Fibroblast of villous mesenchyme (primary cell): ENCODE data around the gene DLGAP1. TPM values are rescaled to one million over a fixed set of nuclear protein-coding genes. Genes with fewer than 3 reads are reported as not detected.
"Not testable (repeated sequence)": the region's sequence is repeated elsewhere in the genome, so short reads cannot be mapped to it uniquely, and the experiment has no call there.

ENCODE experiments used
- DNase-seq: peaks from one replicate; pipeline ENCODE4 v3.0.0-alpha.2; 2010; ENCODE audit warnings: low read depth
- H3K4me3 ChIP-seq: 2 replicates; pipeline ENCODE4 v1.5.1; 2011; ENCODE audit warnings: low read depth, mild to moderate bottlenecking, low read length
- total RNA-seq: library from RNA; depleted of rRNA; stranded (reverse); fragments of >200 nt; gene quantifications from 2 replicates; pipeline ENCODE4 v1.2.3, GENCODE V29; 2012
- TF ChIP-seq, protein P1 (sequence below): IDR thresholded peaks from 2 replicates; pipeline ENCODE4 v1.5.1; 2012; ENCODE audit warnings: low read depth, mild to moderate bottlenecking, low read length; ENCODE audit not compliant: insufficient read depth

Gene DLGAP1
- total RNA-seq, 1 donor, result 0.86 TPM

DNA sequence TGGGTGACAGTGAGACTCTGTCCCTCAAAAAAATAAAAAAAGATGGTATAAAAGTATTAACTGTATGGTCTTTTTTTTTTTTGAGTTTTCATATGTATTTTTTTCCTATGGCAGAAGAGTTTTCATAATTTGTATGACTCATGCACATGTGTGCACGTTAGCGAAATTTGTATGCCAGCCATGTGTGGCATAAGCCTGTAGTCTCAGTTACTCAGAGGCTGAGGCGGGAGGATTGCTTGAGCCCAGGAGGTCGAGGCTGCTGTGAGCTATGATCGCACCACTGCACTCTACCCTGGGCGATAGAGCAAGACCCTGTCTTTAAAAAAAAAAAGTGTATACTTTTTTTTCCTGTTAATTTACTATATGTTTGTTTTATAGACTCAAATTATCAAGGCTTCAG, 844.3 kb downstream of the DLGAP1 start:
- TF ChIP-seq, protein P1, sequence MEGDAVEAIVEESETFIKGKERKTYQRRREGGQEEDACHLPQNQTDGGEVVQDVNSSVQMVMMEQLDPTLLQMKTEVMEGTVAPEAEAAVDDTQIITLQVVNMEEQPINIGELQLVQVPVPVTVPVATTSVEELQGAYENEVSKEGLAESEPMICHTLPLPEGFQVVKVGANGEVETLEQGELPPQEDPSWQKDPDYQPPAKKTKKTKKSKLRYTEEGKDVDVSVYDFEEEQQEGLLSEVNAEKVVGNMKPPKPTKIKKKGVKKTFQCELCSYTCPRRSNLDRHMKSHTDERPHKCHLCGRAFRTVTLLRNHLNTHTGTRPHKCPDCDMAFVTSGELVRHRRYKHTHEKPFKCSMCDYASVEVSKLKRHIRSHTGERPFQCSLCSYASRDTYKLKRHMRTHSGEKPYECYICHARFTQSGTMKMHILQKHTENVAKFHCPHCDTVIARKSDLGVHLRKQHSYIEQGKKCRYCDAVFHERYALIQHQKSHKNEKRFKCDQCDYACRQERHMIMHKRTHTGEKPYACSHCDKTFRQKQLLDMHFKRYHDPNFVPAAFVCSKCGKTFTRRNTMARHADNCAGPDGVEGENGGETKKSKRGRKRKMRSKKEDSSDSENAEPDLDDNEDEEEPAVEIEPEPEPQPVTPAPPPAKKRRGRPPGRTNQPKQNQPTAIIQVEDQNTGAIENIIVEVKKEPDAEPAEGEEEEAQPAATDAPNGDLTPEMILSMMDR, result no peak
- no peak for DNase-seq
- no peak overlapping the region for H3K4me3 ChIP-seq

- H3K4me3 ChIP-seq, result no peak overlapping the region
- TF ChIP-seq, protein P1, result no peak
- DNase-seq, result no peak
Observed at GRCh38 chr18:3610188-3610708, 844.9 kb downstream of the DLGAP1 start.

DNA sequence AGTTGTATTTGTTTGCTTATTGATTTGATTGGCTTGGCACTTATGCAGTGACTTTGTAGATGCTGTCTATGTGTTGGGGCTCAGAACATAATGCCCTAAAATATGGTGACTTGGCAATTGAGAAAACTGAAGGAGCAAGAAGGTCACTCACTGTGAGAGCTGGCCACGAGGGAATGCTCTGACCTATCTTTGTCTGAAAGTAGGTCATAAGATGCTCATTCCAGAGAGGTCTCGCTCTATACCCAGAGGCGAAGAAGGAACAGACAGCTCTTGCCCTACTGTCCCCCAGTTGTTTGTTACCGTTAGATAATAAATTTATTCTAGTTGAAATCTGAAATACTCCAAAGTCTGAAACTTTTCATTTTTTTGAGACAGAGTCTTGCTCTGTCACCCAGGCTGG, 846.6 kb downstream of the DLGAP1 start:
- no peak overlapping the region for H3K4me3 ChIP-seq
- TF ChIP-seq, protein P1, result no peak
- no peak for DNase-seq

DNA sequence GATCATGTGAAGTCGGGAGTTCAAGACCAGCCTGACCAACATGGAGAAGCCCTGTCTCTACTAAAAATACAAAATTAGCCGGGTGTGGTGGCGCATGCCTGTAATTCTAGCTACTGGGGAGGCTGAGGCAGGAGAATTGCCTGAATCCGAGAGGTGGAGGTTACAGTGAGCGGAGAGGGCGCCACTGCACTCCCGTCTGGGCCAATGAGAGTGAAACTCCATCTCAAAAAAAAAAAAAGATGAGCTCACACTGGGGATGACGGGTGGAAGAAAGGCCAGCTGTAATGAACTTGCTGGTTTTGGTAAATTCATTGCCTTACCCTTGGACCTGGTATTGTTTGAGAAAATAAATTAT, 847.0 kb downstream of the DLGAP1 start:
- DNase-seq, H3K4me3 ChIP-seq: not testable (repeated sequence)

- TF ChIP-seq, protein P1, result no peak
- peak; percentile 61 for DNase-seq
- no peak overlapping the region for H3K4me3 ChIP-seq
Observed at GRCh38 chr18:3607309-3608098, 847.6 kb downstream of the DLGAP1 start.

DNA sequence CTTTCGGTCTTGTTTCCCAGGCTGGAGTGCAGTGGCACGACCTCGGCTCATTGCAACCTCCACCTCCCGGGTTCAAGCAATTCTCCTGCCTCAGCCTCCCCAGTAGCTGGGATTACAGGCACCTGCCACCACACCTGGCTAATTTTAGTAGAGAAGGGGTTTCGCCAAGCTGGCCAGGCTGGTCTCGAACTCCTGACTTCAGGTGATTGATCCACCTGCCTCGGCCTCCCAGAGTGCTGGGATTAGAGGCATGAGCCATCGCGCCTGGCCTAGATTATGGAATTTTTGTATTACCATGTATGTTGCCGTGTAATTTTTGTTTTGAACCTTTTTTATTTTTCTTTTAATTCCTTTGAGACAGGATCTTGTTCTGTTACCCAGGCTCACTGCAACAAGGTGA, 848.2 kb downstream of the DLGAP1 start:
- not testable (repeated sequence) for DNase-seq, H3K4me3 ChIP-seq

GRCh38 chr18:3605954-3606443, 849.1 kb downstream of the DLGAP1 start:
- peak; percentile 72 for DNase-seq
- TF ChIP-seq, protein P1, result no peak
- peak overlapping the region; percentile 60 for H3K4me3 ChIP-seq

GRCh38 chr18:3605486-3605952, 849.6 kb downstream of the DLGAP1 start:
- peak overlapping the region; percentile 60 for H3K4me3 ChIP-seq
- DNase-seq, result peak; percentile 68
- TF ChIP-seq, protein P1, result no peak
